Neural crest cell (in vitro differentiated cells): ENCODE data around the gene KCTD6. TPM values are rescaled to one million over a fixed set of nuclear protein-coding genes. Genes with fewer than 3 reads are reported as not detected.
A peak's percentile ranks its signal among the peaks of the same experiment; 100 is the strongest.

Experiments used
- DNase-seq: peaks from one replicate; pipeline ENCODE4 v3.0.0; 2021; ENCODE audit warnings: low read depth, mixed read lengths, low spot score
- H3K27ac Mint-ChIP-seq: one replicate; pipeline ENCODE4 v1.8.0; 2021; ENCODE audit warnings: mild to moderate bottlenecking, mixed read lengths; ENCODE audit not compliant: unreplicated experiment
- H3K27me3 Mint-ChIP-seq: 2 replicates; pipeline ENCODE4 v1.8.0; 2021; ENCODE audit warnings: low read depth, mild to moderate bottlenecking, mixed read lengths
- H3K36me3 Mint-ChIP-seq: 2 replicates; pipeline ENCODE4 v1.8.0; 2021; ENCODE audit warnings: low read depth, mild to moderate bottlenecking, mixed read lengths
- H3K4me1 Mint-ChIP-seq: 2 replicates; pipeline ENCODE4 v1.8.0; 2021; ENCODE audit warnings: mixed read lengths
- H3K4me3 Mint-ChIP-seq: one replicate; pipeline ENCODE4 v1.8.0; 2021; ENCODE audit warnings: mild to moderate bottlenecking, mixed read lengths
- H3K9me3 Mint-ChIP-seq: 2 replicates; pipeline ENCODE4 v1.8.0; 2021; ENCODE audit warnings: mixed read lengths
- CTCF ChIP-seq: fragments of 200-600 bp; sonication (generic); conservative IDR thresholded peaks from 2 replicates; pipeline ENCODE4 v1.5.0; 2021; ENCODE audit warnings: antibody characterized with exemption, mild to moderate bottlenecking
- total RNA-seq: library from RNA; stranded (reverse); gene quantifications from 2 replicates; pipeline ENCODE4 v1.2.1, GENCODE V29; 2021

KCTD6 gene
- total RNA-seq, 1 donor from 2014 or later = 13.5 TPM

- peak overlapping the region; percentile 58 for H3K4me3 Mint-ChIP-seq
- no peak overlapping the region for H3K27ac Mint-ChIP-seq
These were observed 3.2 kb downstream of the KCTD6 start for GRCh38 chr3:58495101-58495500.

GRCh38 chr3:58496206-58496857 lies 4.4 kb downstream of the KCTD6 start:
- peaks cover 8% of the 10 kb centered on the region for H3K36me3 Mint-ChIP-seq
- H3K4me1 Mint-ChIP-seq = peaks cover 61% of the 10 kb centered on the region
- H3K9me3 Mint-ChIP-seq = no peaks in the 10 kb centered on the region
- no peak for DNase-seq
- no peak for TF ChIP-seq CTCF
- H3K4me3 Mint-ChIP-seq = peak overlapping the region; percentile 18
- no peaks in the 10 kb centered on the region for H3K27me3 Mint-ChIP-seq
- no peak overlapping the region for H3K27ac Mint-ChIP-seq

More at GRCh38 chr3:58495101-58495500, 3.2 kb downstream of the KCTD6 start:
- DNase-seq = no peak
- H3K36me3 Mint-ChIP-seq = peaks cover 3% of the 10 kb centered on the region
- H3K27me3 Mint-ChIP-seq = no peaks in the 10 kb centered on the region
- peaks cover 63% of the 10 kb centered on the region for H3K4me1 Mint-ChIP-seq
- TF ChIP-seq CTCF = no peak
- no peaks in the 10 kb centered on the region for H3K9me3 Mint-ChIP-seq

- H3K4me1 Mint-ChIP-seq = peaks cover 58% of the 10 kb centered on the region
- no peak for DNase-seq
- peaks cover 9% of the 10 kb centered on the region for H3K36me3 Mint-ChIP-seq
- H3K27ac Mint-ChIP-seq = peak overlapping the region; percentile 9
- H3K4me3 Mint-ChIP-seq = peak overlapping the region; percentile 0
- H3K9me3 Mint-ChIP-seq = no peaks in the 10 kb centered on the region
- TF ChIP-seq CTCF = no peak
- H3K27me3 Mint-ChIP-seq = no peaks in the 10 kb centered on the region
These were observed 5.2 kb downstream of the KCTD6 start for GRCh38 chr3:58497097-58497496.

- H3K27me3 Mint-ChIP-seq = no peaks in the 10 kb centered on the region
- H3K27ac Mint-ChIP-seq = no peak overlapping the region
- H3K4me1 Mint-ChIP-seq = peaks cover 15% of the 10 kb centered on the region
- no peaks in the 10 kb centered on the region for H3K9me3 Mint-ChIP-seq
- H3K36me3 Mint-ChIP-seq = peaks cover 9% of the 10 kb centered on the region
- no peak for TF ChIP-seq CTCF
- H3K4me3 Mint-ChIP-seq = no peak overlapping the region
- no peak for DNase-seq
These were observed 11.0 kb downstream of the KCTD6 start for GRCh38 chr3:58502872-58503271.

- Mint-ChIP-seq H3K9me3 (no peaks in the 10 kb centered on the region), H3K4me3 (no peak overlapping the region), H3K27me3 (no peaks in the 10 kb centered on the region), H3K27ac (no peak overlapping the region), H3K36me3 (no peaks in the 10 kb centered on the region), H3K4me1 (peaks cover 7% of the 10 kb centered on the region)
- TF ChIP-seq CTCF = no peak
- DNase-seq = no peak
These were observed 15.6 kb downstream of the KCTD6 start for GRCh38 chr3:58507356-58508078.
